GM18858 (cell line): ENCODE data around the gene ELAC2.
A peak's percentile ranks its signal among the peaks of the same experiment; 100 is the strongest.

ENCODE experiments used
- ATAC-seq: cut with Tn5 transposase; IDR thresholded peaks from one replicate; pipeline ENCODE4 v1.9.1; 2021; ENCODE audit not compliant: unreplicated experiment

ELAC2 gene, protein sequence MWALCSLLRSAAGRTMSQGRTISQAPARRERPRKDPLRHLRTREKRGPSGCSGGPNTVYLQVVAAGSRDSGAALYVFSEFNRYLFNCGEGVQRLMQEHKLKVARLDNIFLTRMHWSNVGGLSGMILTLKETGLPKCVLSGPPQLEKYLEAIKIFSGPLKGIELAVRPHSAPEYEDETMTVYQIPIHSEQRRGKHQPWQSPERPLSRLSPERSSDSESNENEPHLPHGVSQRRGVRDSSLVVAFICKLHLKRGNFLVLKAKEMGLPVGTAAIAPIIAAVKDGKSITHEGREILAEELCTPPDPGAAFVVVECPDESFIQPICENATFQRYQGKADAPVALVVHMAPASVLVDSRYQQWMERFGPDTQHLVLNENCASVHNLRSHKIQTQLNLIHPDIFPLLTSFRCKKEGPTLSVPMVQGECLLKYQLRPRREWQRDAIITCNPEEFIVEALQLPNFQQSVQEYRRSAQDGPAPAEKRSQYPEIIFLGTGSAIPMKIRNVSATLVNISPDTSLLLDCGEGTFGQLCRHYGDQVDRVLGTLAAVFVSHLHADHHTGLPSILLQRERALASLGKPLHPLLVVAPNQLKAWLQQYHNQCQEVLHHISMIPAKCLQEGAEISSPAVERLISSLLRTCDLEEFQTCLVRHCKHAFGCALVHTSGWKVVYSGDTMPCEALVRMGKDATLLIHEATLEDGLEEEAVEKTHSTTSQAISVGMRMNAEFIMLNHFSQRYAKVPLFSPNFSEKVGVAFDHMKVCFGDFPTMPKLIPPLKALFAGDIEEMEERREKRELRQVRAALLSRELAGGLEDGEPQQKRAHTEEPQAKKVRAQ

DNA sequence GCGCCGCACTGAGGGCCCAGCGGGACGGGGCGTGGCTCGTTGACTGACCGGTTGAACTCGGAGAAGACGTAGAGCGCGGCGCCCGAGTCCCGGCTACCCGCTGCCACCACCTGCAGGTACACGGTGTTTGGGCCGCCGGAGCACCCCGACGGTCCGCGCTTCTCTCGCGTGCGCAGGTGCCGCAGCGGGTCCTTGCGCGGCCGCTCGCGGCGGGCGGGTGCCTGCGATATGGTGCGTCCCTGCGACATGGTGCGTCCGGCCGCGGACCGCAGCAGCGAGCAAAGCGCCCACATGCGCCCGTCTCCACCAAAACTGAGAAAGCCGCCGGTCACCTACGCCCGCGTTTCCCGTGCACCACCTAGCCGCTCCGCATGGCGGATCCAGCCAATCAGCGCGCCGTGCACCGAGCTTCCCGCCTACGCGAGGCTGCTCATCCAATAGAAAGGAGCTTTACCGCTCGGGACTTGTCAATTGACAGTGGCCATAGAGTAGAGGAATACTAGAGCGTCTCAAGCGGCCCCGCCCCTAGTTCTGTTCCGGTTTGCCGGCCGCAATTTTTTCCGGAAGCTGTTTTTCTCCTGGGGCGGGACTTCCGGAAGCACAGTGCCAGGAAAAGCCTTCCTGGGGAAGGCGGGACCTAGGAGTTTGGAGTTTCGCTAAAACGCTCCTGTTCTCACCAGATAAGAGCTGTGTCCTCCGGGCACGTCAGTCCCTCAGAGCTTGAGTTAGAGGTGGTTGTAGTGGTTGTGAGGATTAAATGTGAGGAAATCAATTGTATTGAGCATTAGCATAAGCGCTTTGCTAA, at the start of gene ELAC2:
Gene ELAC2, minus strand, starts transcription at position 373 of the 805 bp plus-strand sequence. Its CDS starts 80 bp downstream, at position 293.
- peak; percentile 97 for ATAC-seq

DNA sequence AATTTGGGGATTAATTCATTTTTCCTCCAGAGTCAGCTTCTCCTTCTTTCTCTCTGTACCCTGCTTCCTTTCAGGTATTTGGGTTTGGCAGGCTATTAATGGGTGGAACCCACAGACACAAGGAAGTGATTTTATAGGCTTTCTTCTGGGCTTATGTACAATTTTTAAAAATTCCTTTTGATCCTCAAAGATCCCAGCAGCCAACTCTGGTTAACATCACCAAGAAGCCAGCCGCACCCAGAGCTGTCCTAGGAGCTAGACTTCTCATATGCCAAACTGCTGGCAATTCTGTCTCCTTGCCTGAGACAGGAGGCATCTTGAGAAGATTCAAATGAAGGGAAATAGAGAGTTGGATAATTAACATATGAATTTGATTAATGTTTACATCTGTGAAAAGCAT, 47.2 kb upstream of the ELAC2 start:
- ATAC-seq: no peak

DNA sequence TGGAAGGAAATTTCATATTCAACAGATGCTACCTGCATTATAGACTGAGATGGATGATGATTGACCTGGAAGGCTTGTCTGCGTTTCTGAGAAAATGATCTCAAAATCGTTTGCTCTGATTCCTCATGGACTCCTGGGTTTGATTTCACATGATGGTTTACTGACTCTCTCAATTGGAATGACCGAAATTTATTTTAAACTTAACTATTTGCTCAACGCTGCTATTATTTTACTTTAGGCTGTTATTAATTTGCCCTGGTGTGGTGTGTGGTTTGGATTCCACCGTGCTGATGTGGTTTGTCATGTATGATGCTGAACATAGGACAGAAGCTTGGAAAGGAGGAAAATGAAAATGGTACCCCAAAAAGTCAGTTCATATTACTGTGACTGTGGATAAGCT, 37.3 kb upstream of the ELAC2 start:
- ATAC-seq: no peak

DNA sequence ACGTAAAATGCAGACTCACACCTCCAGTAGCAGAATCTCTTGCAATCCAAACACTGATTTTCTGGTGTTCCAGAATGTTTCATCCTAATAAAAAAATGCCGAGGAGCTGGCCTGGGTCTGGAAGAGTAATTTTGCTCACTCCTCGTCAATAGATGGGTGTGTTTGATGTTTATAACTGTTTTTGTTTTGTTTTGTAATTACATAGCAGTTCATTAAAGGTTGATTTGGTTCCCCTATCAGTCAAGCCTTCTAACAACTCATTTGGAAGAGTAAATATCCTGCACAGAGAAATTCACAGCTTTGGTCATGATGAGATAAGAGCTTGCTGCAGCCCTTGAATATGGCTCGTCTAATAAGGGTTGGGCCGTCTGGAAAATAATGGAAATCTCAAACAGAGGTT, 36.8 kb upstream of the ELAC2 start:
- no peak for ATAC-seq

DNA sequence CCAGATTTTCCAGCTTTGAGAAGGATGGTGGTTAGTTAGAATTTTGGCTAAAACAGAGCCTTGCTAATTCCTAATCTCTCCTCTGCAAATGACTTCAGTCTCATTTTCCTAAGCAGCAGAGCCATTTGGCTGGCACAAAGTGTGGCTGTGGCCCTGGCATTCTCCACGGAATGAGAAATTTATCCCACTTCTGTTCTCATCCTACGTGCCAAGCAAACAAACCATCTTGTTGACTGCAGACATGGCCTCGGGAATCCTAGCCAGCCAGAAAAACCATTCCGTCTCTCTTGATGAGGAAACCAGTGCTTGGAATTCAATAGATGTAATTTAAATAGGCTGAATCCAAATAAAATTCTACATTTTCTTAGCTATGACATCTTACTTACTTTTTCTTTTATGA, 34.1 kb upstream of the ELAC2 start:
- no peak for ATAC-seq

DNA sequence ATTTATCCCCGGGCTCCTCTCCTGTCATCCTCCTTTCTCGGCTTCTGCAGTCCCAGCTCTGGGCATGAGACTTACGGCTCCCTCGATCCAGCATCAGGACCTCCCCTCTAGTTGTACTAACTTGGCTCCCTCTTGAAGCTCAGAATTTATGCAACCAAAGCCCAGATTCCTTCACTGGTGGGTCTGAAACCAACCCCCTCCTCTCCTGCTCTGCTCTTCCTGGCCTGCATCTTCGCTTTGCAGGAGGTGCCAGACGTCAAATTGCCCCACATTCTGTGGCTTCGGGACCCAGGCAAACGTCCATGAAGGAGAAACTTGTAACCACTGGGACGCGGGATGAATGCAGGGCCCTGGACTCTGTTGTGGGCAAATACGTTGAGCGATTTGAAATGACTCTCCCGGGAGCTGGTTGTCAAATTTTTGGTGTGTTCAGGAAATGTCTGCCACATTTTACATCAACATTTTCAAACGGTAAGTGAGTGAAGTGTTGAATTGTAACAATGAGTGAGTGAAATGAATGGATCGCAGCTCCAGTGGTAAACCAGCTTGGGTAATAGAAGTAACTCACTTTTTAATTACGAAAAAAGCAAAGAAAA, 29.3 kb upstream of the ELAC2 start:
- ATAC-seq: no peak

DNA sequence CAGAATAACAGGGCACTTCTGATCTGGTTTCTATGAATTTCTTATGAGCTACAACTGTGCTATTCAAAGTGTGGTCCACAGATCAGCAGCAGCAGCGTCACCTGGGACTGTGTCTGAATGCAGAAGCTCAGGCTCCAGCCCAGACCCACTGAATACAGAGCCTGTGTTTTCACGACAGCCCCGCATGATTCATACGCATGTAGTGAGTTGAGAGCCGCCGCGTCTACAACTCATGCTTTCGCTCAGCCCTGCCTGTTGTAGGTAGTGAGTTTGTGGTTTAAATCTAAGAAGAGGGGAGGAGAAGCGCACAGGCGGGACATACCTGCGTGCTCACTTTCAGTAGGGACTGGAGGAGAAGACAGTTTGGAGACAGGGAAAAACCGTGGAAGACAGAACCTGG, 28.5 kb upstream of the ELAC2 start:
- ATAC-seq: no peak

DNA sequence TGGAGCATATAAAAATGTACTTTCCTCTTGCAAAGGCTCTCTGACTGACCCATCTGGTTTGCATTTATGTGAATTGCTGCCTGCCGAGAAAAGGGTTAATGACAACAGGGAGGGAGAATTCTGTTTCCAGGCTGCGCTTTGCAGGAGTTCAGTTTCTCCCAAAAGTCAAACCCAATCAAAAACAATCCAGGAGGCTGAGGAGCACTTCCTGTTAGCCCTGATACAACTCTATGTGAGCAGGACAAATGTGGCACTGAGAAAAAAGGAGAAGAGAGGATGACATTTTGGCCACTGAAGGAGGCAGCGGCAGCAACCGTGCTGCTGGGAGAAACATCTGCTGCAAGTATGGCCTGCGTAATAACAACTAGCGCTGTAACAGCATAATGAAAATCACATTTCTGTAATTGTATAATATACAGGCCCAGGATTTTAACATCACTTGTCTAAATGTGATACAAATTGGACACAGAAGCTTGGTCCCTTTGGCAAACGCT, 26.8 kb upstream of the ELAC2 start:
- ATAC-seq: no peak

DNA sequence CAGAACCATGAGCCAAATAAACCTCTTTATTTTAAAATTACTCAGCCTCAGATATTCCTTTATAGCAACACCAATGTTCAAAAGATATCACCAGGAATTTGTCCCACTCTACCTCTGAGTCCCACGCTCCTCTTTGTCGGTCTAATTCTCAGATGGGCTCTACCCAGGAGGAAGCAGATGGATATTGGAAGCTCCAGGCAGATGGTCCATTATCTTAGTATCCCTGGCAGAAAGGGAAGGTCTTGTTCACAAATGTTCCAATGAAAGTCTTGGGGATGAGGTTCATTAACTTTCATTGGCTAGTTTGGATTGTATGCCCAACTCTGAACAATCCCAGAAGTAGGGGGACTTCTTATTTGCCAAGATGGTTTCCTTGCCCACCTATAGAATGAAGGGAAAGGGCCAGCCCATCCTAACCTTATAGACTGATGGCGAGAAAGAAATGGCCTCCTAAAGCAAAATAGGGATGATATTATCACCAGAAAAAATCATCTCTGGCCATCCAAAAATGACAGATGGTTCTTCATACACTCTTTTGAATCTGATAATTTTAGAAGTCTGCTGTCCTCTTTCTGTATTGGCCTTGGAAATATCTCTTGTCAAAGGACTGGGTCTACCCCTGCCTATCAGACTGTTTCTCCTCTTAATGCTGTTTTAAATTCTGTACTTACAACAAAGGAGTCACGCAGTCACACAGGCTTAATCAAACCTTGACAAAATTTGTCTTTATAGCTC, 21.3 kb upstream of the ELAC2 start:
- no peak for ATAC-seq

DNA sequence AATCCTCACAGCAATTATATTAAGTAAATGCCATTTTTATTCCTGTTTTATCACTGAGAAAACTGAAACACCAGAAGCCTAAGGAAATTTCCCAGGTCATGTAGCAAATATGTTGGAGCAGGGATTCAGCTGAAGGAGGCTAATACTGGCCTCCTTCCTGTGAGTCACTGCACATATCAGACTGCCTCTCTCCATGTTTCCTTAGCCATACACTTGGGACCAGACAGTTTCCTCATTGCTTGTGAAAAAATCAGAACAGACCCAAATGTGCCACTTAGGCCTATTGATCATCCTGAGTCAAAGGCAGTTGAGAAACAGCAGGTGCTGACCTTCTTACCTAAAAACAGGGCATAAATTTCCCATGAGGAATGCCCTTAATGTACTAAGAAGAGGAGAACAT, 18.9 kb upstream of the ELAC2 start:
- no peak for ATAC-seq

DNA sequence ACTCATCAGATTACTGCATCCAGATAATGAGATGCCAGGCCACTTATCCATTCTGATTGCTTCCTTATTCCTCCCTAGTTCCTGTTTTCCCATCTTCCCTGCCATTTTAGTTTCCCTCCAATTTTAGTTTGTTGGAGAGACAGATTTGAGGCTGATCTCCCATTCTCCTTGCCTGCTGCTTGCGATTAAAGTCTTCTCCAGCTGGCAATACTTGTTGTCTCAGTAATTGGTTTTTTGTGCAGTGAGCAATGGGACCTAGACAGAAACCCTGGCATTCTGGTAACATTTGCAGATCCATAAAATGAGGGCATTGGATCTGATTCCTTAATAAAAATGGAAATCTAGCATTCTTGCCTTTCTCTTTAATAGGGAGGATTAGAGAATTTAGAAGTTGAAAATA, 17.6 kb upstream of the ELAC2 start:
- no peak for ATAC-seq

DNA sequence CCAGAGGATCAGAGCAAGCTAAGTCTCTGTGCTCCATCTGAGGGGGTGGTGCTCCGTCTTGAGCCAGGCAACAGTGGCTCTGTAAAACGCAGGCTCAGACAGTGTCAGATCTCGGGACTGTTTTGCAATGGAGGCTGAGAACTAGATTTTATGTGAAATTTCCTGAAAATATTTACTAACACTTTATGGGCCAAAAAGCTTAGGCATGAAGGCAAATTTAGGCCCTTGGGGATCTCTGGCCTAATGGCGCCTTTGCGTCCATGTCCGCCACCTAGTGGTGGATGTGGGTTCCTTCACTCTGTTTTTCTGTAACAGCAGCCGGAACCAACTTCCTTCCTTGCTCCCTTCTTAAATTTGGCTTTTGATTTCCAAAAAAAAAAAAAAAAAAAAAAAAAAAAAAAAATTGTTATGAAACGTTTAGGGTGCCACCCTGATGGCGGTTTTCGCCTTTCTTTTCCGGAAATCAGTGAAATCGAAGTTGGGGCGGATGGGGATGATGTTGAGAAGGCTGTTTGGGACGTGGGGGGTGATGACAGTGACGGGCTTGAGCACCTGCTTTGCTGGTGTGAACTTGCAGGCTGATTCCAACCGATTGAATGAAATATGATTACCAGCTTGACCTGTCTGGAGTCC, 14.0 kb upstream of the ELAC2 start:
- peak; percentile 84 for ATAC-seq

DNA sequence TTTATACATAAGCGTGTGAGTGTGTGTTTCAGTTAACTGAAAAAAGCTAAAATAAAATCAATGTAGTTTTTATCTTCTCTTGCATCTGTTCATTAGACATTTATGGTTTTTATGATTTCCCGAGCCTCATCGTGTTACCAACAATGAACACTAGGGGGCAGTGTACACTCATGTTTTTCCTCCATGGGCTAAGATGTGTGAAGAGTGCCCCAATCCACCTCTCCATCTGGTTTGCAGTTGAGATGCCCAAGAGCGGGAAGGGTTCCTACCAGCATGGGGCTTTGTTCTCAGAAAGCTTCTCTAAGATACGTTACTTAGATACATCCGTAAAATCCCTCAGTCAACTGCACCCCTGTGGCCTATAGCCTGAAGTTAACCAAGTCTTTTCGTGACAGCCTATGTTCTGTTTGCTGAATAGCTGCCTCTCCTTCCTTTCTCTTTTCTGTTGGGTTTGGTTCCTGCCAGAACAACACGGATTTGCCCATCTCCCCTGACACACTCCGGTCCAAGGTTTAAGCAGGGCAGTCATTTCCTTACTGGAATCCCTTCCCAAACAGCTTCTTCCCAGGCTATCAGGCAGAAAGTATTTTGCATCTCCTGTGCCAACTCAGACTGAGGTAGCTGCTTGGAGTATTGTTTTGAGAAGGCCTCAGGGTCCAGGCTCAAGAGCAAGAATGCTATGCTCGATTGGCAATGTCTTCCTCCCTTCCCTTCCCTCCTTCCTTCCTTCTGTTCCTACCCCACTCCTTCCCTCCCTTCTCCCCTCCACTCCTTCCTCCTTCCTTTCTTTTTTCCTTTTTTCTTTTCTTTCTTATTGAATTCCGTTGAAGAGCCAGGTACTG, 12.9 kb upstream of the ELAC2 start:
- ATAC-seq: no peak

DNA sequence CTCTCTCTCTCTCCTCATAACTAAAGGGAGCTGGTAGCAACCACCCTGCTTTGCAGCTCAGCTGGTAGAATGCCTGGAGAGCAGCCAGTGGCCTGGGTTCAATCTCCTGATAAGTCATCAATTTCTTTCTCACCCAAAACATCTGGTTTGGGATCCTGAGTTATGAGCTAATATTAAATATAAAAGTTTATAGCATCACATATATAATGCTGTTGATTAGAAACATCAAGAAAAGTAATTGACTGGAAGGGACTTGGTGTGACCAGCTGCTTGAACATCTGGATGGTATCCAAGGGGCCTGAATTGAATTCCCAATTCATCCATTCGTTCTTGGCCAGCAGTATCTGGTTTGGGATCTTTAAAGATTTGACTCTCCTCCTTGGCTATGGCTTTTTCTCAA, 12.2 kb upstream of the ELAC2 start:
- no peak for ATAC-seq

DNA sequence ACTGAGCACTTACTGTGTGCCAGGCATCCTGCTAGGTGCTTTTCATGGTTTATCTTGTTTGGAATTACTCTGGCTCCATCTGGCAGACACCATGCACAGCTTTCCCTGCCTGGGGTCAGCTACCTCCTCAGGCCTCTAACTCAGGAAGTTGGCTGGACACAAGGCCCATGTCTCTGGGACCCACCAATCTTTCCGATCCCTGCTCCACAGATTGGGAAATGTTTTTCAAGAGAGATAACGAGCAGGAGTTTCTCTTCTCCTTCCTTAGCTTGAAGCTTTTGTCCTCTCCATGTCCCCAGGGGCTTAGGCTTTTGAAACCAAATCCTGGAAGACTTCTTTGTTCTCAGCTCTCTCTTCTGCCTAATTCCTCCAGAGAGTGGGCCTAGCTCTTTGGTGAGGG, 11.5 kb upstream of the ELAC2 start:
- no peak for ATAC-seq

DNA sequence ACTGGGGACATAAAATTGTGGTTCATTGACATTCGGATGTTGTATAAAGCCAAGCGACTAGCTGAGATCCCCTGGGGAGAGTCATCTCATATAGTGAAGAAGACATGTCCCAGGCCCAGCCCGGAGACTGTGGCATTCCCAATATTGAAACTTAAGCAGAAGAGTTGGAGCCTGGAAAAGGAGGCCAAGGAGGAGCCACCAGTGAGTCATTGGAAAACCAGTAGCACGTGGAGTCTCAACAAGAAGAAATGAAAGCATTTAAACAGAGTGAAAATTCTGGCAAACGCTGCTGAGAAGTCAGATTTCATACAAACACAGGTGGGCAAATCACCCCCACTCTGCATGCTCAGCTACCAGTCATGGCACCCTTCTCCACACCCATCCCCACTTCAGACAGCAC, 9.4 kb upstream of the ELAC2 start:
- ATAC-seq: no peak

DNA sequence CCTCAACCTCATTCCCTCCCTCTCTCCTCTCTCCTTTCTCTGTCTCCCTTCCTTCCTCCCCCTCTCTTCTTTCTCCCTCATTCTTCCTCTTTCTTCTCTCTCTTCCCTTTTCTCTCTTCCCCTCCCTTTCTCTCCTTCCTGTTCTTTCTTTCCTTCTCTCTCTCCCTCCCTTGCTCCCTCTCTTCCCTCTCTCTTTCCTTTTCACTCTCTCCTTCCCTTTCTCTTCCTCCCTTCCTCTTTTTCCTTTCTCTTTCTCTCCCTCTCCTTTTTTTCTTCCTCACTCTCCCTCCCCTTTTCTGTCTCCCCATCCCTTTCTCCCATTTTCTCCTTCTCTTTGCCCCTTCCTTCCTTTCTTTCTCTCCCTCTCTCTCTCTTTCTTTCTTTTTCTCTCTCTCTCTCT, 7.9 kb upstream of the ELAC2 start:
- no peak for ATAC-seq

DNA sequence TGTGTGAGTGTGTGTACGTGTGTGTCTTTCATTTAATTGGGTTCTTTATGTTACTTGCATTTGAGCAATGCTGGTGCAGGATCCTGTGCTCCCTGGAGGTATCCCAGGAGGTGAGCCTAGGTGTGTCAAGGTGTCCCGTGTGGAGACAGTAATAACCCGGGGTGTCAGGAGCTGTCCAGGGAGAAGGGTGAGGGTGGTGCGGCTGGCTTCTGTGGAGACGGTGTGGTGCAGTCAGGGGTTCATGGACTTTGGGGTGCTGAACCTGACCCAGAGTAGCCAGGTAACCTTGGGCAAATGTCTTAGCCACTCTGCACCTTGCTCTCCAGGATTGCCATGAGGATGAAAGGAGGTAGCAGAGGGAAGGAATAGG, 7.4 kb upstream of the ELAC2 start:
- ATAC-seq: no peak
